Heart right ventricle (tissue), 16 donors: ENCODE measurements around the gene CDR2. TPM values are rescaled to one million over a fixed set of nuclear protein-coding genes. Genes with fewer than 3 reads are reported as not detected.

ENCODE experiments used
- ATAC-seq, 8 donors: fragments of 200-7000 bp; cut with Tn5 transposase; one replicate each; pipeline ENCODE4 v1.9.1; 2020; ENCODE audit warnings: mild to moderate bottlenecking in 8 of 8, moderate library complexity in 8 of 8, moderate number of reproducible peaks in 1 of 8
- DNase-seq, 2 donors: peaks; one replicate each; pipeline ENCODE4 v3.0.0-alpha.2; 2020
- H3K27ac ChIP-seq, 10 donors: fragments of 200-600 bp; sonication (generic) in 2 of 10; one replicate each; pipeline versions ENCODE4 v1.5.0 to v1.8.0; 2020 to 2022; ENCODE audit warnings: mild to moderate bottlenecking in 3 of 10
- H3K27me3 ChIP-seq, 7 donors: fragments of 200-600 bp; one replicate each; pipeline ENCODE4 v1.8.0; 2021 to 2022; ENCODE audit warnings: mild to moderate bottlenecking in 2 of 7
- H3K36me3 ChIP-seq, 9 donors: fragments of 200-600 bp; sonication (generic) in 1 of 9; one replicate each; pipeline versions ENCODE4 v1.5.0 to v1.8.0; 2020 to 2022; ENCODE audit warnings: mild to moderate bottlenecking in 2 of 9
- H3K4me1 ChIP-seq, 9 donors: fragments of 200-600 bp; sonication (generic) in 1 of 9; one replicate each; pipeline versions ENCODE4 v1.5.0 to v1.8.0; 2020 to 2022; ENCODE audit warnings: mild to moderate bottlenecking in 4 of 9
- H3K4me3 ChIP-seq, 10 donors: fragments of 200-600 bp; sonication (generic) in 2 of 10; one replicate each; pipeline versions ENCODE4 v1.5.0 to v1.8.0; 2020 to 2022; ENCODE audit warnings: mild to moderate bottlenecking in 7 of 10, moderate library complexity in 2 of 10
- H3K9me3 ChIP-seq, 11 donors: fragments of 200-600 bp in 10 of 11; sonication (generic) in 2 of 11; one replicate each; pipeline versions ENCODE4 v1.5.0 to v1.8.0; 2013 to 2022; ENCODE audit warnings: mild to moderate bottlenecking in 2 of 11, control low read depth in 1 of 11, moderate library complexity in 1 of 11
- CTCF ChIP-seq, 9 donors: fragments of 200-600 bp; sonication (generic) in 2 of 9; IDR thresholded peaks; one replicate each; pipeline versions ENCODE4 v1.5.0 to v1.8.0; 2021 to 2022; ENCODE audit warnings: antibody characterized with exemption in 9 of 9, mild to moderate bottlenecking in 5 of 9, moderate library complexity in 1 of 9
- WGBS, 2 donors: extraction: QIAGEN DNeasy Blood & Tissue Kit; methylation state at CpG; one replicate each; pipeline ENCODE4 v1.1.7; 2013; ENCODE audit warnings: inconsistent platforms in 1 of 2; 5-methylcytosine and 5-hydroxymethylcytosine counted together
- intact Hi-C, 10 donors: fragments of 100-400 bp; cut with DNase I; formaldehyde crosslinking; loops; one replicate each; pipeline versions ENCODE4 v1.11.1 to v1.14.2; 2022
- polyA plus RNA-seq, 2 donors: library from polyadenylated mRNA; stranded (reverse); fragments of 200-250 nt; gene quantifications; one replicate each; pipeline ENCODE4 v1.2.3, GENCODE V29; 2013
- total RNA-seq, 10 donors: library from RNA; stranded (reverse); fragmentation: NEBNext Ultra II Directional in 3 of 10; extraction: Animal tissue kit (Norgen Biotek cat#: 25700) in 3 of 10; gene quantifications; one replicate each; pipeline versions ENCODE4 v1.2.1 to v1.2.4, GENCODE V29; 2021 to 2023
- donor health status: Arrhythmogenic right ventricular cardiomyopathy.
- donor health status: ischemic (EF 13 %, LVEDD 7.1; RV severe dilation, severe dysfunction).
- donor health status: healthy with polysubstance abuse.
- donor health status: DM: no; HTN: yes; CAD: no.
- donor health status: DM: no; HTN: no; CAD: no.
- donor health status: ischemic (EF 25% LVEDD 6.9; RV normal size, moderate dysfunction).
- donor health status: ischemic (EF 25% LVEDD 5.7; RV mildly dilated, moderate dysfunction).
- donor health status: healthy.
- donor health status: DM: yes; HTN: yes; CAD: no.
- donor health status: Ischemic cardiomyopathy.
- donor health status: ischemic (EF 35%, LVEDD 5.7; RV mildly dilated, moderate dysfunction).
- donor health status: nonischemic (EF 11% LVEDD 7.7; RV severe dilation, severe dysfunction).
- donor health status: DM: yes; HTN: yes; CAD: no.
- donor health status: PGD.
- donor health status: ischemic (EF 29% LVEDD 5.4; RV normal size, mild dysfunction).
- donor health status: nonischemic (EF 23%, LVEDD 6.1; RV moderate dilation, normal function).

CDR2 gene
- total and polyA plus RNA-seq, 12 donors = 4.2 to 8.4 (median 6.9) TPM

DNA sequence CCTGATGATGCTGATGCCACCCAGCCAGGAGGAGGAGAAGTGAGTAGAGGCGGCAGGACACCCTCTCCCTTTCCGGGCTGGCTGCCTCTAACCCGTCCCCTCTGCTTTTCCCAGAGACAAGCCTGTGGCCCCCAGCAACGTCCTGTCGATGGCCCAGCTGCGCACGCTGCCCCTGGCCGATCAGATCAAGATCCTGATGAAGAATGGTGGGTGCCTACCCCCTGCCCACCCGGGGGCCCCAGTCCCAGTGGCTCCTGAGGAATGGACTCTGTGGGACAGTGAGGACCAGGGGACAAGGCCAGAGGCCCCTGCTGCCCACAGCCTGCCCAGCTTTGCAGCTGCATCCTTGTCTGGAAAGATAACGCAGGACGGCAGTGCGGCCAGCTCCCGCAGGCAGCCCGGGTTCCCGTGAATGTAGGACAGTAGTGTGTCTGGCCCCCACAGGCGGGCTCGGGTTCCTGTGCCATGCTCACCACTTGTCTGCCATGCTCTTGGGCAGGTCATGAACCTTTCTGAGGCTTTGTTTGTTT, 57.4 kb downstream of the CDR2 start:
- no peak overlapping the region for H3K4me3 ChIP-seq
- no peak for TF ChIP-seq CTCF (IDR thresholded peaks at IDR 0.05)
- peak in 1 of 8 donors; percentile 23 for ATAC-seq
- no peaks in the 10 kb centered on the region for H3K27me3 ChIP-seq
- intact Hi-C loops = loop anchor here in 1 of 10 donors (10.0 kb wide), 1 partner anchor 1132 kb away; no protein-coding TSS in a partner anchor
- H3K4me1 ChIP-seq = peaks cover 0 to 15% (median 4%) of the 10 kb centered on the region in 9 donors
- whole genome bisulfite sequencing, 2 donors = 89 to 91% methylated on average over 17 of the region's 17 CpGs
- no peaks in the 10 kb centered on the region for H3K9me3 ChIP-seq
- H3K27ac ChIP-seq = no peak overlapping the region
- no peak for DNase-seq
- H3K36me3 ChIP-seq = peaks cover 0 to 100% (median 52%) of the 10 kb centered on the region in 9 donors

DNA sequence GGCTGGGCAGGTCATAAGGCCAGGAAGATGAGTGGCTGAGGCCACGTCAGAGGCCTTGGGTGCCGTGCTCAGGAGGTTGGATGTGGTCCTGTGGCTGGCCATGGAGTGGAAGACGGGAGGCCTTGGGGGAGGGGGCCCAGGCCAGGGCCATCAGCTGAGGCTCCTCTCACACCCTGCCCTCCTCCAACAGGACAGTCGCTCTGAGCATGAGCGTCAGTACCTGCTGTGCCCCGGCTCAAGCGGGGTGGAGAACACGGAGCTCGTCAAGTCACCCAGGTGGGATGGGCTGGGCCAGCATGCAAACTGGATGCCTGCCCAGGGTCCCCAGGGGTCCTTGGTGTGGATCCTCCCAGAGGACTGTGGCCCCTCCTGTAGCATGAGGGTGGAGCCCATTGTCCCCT, 58.0 kb downstream of the CDR2 start:
- H3K4me1 ChIP-seq = peaks cover 0 to 13% (median 2%) of the 10 kb centered on the region in 9 donors
- DNase-seq = no peak
- ATAC-seq = peak in 2 of 8 donors; percentile 11 to 27
- intact Hi-C loops = loop anchor here in 1 of 10 donors (10.0 kb wide), 1 partner anchor 1132 kb away; no protein-coding TSS in a partner anchor
- TF ChIP-seq CTCF (IDR thresholded peaks at IDR 0.05) = no peak
- no peak overlapping the region for H3K4me3 ChIP-seq
- no peak overlapping the region for H3K27ac ChIP-seq
- H3K27me3 ChIP-seq = no peaks in the 10 kb centered on the region
- peaks cover 0 to 100% (median 58%) of the 10 kb centered on the region in 9 donors for H3K36me3 ChIP-seq
- H3K9me3 ChIP-seq = no peaks in the 10 kb centered on the region
- WGBS, 2 donors = 86 to 88% methylated on average over 9 of the region's 9 CpGs

DNA sequence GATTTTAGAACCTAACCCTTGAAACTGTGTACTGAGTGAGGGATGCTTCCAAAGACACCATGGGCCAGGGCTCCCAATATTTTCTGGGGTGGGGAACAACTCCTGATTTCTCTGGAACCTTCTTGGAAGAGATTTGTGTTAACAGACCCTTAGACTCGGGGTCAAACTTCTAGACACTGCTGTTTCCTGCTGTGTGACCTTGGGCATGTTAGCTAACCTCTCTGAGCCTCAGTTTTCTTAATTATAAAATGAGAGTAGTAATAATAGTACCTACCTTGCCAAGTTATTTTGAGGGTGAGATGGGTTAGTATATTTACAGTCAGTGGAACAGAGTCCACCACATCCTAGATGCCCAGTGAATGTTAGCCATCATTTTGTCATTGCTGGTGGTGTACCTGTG, 58.4 kb downstream of the CDR2 start:
- no peaks in the 10 kb centered on the region for H3K27me3 ChIP-seq
- no peak for ATAC-seq
- H3K9me3 ChIP-seq = no peaks in the 10 kb centered on the region
- H3K4me3 ChIP-seq = no peak overlapping the region
- no peak for DNase-seq
- TF ChIP-seq CTCF (IDR thresholded peaks at IDR 0.05) = no peak
- intact Hi-C loops = loop anchor here in 1 of 10 donors (10.0 kb wide), 1 partner anchor 1131 kb away; no protein-coding TSS in a partner anchor
- H3K4me1 ChIP-seq = peaks cover 0 to 9% (median 0%) of the 10 kb centered on the region in 9 donors
- H3K27ac ChIP-seq = no peak overlapping the region
- WGBS, 2 donors = 93 to 95% methylated on average over 1 of the region's 1 CpG
- peaks cover 0 to 100% (median 62%) of the 10 kb centered on the region in 9 donors for H3K36me3 ChIP-seq

GRCh38 chr16:22314661-22315626, 59.5 kb downstream of the CDR2 start:
- Histone ChIP-seq H3K27ac (no peak overlapping the region), H3K9me3 (no peaks in the 10 kb centered on the region), H3K36me3 (peaks cover 0 to 100% (median 63%) of the 10 kb centered on the region in 9 donors), H3K4me1 (peaks cover 0 to 8% (median 0%) of the 10 kb centered on the region in 9 donors), H3K27me3 (no peaks in the 10 kb centered on the region), H3K4me3 (no peak overlapping the region)
- intact Hi-C loops = loop anchor here in 1 of 10 donors (10.0 kb wide), 1 partner anchor 1130 kb away; no protein-coding TSS in a partner anchor
- no peak for TF ChIP-seq CTCF (IDR thresholded peaks at IDR 0.05)
- no peak for DNase-seq
- ATAC-seq = no peak
- 87 to 89% methylated on average over 37 of the region's 37 CpGs for WGBS, 2 donors
